HL-60 (cell line): ENCODE results near the gene BTNL3.

Experiments
- DNase-seq, 2 experiments: peaks; one replicate each; pipeline ENCODE4 v3.0.0-alpha.2; 2010 to 2020; ENCODE audit warnings: low read depth in 1 of 2, low spot score in 1 of 2
- H3K27ac ChIP-seq: fragments of 250-450 bp; sonication (Bioruptor Pico); replicated peaks from 2 replicates; pipeline ENCODE4 v1.5.1; 2020; ENCODE audit warnings: mild to moderate bottlenecking, moderate library complexity
- H3K27me3 ChIP-seq: fragments of 250-450 bp; sonication (Bioruptor Pico); 2 replicates; pipeline ENCODE4 v1.5.1; 2021; ENCODE audit warnings: mild to moderate bottlenecking, moderate library complexity; ENCODE audit not compliant: insufficient read depth, poor library complexity, severe bottlenecking
- H3K4me3 ChIP-seq: replicated peaks from 2 replicates; pipeline ENCODE4 v1.5.1; 2011; ENCODE audit warnings: mild to moderate bottlenecking, control low read depth, low read length; ENCODE audit not compliant: insufficient read depth
- GABPA ChIP-seq: IDR thresholded peaks from 2 replicates; pipeline ENCODE4 v1.6.1; 2012; ENCODE audit warnings: low read depth
- POLR2AphosphoS5 ChIP-seq: IDR thresholded peaks from 2 replicates; pipeline ENCODE4 v1.6.1; 2012; ENCODE audit warnings: low read depth
- SPI1 ChIP-seq: IDR thresholded peaks from 2 replicates; pipeline ENCODE4 v1.6.1; 2012; ENCODE audit warnings: low read depth, mild to moderate bottlenecking, borderline replicate concordance
- TF ChIP-seq, protein P1 (sequence below): IDR thresholded peaks from 2 replicates; pipeline ENCODE4 v1.6.1; 2012; ENCODE audit warnings: low read depth; ENCODE audit not compliant: insufficient replicate concordance
- TF ChIP-seq, protein P2 (sequence below): IDR thresholded peaks from one replicate; pipeline ENCODE4 v1.5.1; 2011; ENCODE audit warnings: low read length, control low read depth, inconsistent platforms; ENCODE audit not compliant: insufficient read depth

The BTNL3 gene

DNA sequence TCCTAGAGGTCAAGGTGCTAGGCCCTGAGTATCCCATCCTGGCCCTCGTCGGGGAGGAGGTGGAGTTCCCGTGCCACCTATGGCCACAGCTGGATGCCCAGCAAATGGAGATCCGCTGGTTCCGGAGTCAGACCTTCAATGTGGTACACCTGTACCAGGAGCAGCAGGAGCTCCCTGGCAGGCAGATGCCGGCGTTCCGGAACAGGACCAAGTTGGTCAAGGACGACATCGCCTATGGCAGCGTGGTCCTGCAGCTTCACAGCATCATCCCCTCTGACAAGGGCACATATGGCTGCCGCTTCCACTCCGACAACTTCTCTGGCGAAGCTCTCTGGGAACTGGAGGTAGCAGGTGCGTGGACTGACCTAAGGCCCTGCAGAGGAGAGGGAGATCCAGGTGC lies 59.3 kb downstream of the BTNL3 start:
- no peak overlapping the region for H3K27ac ChIP-seq
- DNase-seq, result no peak
- no peak overlapping the region for H3K4me3 ChIP-seq
- TF ChIP-seq, protein P1, sequence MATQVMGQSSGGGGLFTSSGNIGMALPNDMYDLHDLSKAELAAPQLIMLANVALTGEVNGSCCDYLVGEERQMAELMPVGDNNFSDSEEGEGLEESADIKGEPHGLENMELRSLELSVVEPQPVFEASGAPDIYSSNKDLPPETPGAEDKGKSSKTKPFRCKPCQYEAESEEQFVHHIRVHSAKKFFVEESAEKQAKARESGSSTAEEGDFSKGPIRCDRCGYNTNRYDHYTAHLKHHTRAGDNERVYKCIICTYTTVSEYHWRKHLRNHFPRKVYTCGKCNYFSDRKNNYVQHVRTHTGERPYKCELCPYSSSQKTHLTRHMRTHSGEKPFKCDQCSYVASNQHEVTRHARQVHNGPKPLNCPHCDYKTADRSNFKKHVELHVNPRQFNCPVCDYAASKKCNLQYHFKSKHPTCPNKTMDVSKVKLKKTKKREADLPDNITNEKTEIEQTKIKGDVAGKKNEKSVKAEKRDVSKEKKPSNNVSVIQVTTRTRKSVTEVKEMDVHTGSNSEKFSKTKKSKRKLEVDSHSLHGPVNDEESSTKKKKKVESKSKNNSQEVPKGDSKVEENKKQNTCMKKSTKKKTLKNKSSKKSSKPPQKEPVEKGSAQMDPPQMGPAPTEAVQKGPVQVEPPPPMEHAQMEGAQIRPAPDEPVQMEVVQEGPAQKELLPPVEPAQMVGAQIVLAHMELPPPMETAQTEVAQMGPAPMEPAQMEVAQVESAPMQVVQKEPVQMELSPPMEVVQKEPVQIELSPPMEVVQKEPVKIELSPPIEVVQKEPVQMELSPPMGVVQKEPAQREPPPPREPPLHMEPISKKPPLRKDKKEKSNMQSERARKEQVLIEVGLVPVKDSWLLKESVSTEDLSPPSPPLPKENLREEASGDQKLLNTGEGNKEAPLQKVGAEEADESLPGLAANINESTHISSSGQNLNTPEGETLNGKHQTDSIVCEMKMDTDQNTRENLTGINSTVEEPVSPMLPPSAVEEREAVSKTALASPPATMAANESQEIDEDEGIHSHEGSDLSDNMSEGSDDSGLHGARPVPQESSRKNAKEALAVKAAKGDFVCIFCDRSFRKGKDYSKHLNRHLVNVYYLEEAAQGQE, result no peak
- TF ChIP-seq GABPA (no peak), POLR2AphosphoS5 (no peak), SPI1 (no peak)
- TF ChIP-seq, protein P2, sequence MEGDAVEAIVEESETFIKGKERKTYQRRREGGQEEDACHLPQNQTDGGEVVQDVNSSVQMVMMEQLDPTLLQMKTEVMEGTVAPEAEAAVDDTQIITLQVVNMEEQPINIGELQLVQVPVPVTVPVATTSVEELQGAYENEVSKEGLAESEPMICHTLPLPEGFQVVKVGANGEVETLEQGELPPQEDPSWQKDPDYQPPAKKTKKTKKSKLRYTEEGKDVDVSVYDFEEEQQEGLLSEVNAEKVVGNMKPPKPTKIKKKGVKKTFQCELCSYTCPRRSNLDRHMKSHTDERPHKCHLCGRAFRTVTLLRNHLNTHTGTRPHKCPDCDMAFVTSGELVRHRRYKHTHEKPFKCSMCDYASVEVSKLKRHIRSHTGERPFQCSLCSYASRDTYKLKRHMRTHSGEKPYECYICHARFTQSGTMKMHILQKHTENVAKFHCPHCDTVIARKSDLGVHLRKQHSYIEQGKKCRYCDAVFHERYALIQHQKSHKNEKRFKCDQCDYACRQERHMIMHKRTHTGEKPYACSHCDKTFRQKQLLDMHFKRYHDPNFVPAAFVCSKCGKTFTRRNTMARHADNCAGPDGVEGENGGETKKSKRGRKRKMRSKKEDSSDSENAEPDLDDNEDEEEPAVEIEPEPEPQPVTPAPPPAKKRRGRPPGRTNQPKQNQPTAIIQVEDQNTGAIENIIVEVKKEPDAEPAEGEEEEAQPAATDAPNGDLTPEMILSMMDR, result no peak
- peaks cover 16% of the 10 kb centered on the region for H3K27me3 ChIP-seq

DNA sequence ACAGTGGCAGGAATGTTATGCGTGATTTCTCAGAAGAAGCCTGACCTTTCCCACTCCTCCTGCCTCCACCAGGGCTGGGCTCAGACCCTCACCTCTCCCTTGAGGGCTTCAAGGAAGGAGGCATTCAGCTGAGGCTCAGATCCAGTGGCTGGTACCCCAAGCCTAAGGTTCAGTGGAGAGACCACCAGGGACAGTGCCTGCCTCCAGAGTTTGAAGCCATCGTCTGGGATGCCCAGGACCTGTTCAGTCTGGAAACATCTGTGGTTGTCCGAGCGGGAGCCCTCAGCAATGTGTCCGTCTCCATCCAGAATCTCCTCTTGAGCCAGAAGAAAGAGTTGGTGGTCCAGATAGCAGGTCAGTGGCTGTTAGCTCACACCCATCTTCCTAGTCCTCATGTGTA lies 61.4 kb downstream of the BTNL3 start:
- Histone ChIP-seq H3K27ac (no peak overlapping the region), H3K4me3 (no peak overlapping the region), H3K27me3 (peaks cover 33% of the 10 kb centered on the region)
- no peak for DNase-seq
- TF ChIP-seq SPI1 (no peak), GABPA (no peak), POLR2AphosphoS5 (no peak)
- TF ChIP-seq, protein P2, result no peak
- TF ChIP-seq, protein P1, result no peak

DNA sequence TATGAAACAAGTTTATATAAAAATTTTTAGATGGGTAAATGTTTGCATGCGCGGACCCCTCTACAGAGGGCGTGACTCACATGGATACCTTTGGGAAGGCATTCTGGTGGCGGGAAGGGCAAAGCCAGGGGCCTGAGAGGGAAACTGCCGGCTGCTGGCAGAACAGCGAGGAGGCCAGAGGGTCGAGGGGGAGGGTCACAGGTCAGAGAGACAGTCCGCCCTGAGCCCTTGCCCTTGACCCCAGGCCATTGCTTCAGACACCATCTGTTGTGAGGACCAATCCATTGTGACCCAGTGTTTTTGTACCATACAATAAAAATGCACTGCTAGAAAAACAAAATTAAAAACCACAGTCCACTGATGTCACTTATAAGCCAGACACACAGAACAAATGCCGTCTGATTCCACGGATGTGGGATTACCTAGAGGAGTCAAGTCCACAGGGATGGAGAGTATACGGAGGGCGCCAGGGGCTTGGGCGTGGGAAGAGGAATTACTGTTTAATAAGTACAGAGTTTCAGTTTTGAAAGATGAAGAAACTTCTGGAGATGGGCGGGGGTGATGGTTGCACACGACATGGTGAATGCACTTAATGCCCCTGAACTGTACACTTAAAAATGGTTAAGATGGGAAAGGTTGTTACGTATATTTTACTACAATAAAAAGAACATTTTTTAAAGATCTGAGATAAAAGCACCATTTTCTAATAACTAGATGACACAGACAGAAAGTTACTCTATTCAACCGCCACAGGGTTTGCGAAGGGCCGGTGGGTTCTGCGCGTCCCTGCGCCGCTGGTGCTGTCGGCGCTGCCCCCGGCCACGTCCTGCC lies 63.4 kb downstream of the BTNL3 start:
- TF ChIP-seq SPI1 (no peak), GABPA (no peak), POLR2AphosphoS5 (no peak)
- TF ChIP-seq, protein P2, result no peak
- TF ChIP-seq, protein P1, result no peak
- H3K27ac ChIP-seq, result no peak overlapping the region
- H3K4me3 ChIP-seq, result no peak overlapping the region
- DNase-seq, result no peak
- peaks cover 41% of the 10 kb centered on the region for H3K27me3 ChIP-seq
